ENCODE results near the gene MCIDAS.
A peak's percentile ranks its signal among the peaks of the same experiment; 100 is the strongest.

MCIDAS gene

GRCh38 chr5:55222092-55222984 is 4.8 kb downstream of the MCIDAS start:
- no peak for DNase-seq (ENCODE audit: low spot score)

GRCh38 chr5:55220433-55221185 is 6.5 kb downstream of the MCIDAS start:
- no peak for DNase-seq (ENCODE audit: low spot score)

GRCh38 chr5:55219770-55220169 is 7.3 kb downstream of the MCIDAS start:
- no peak for DNase-seq (ENCODE audit: low spot score)

GRCh38 chr5:55218967-55219366 is 8.1 kb downstream of the MCIDAS start:
- no peak for DNase-seq (ENCODE audit: low spot score)

GRCh38 chr5:55211184-55211874 is 15.8 kb downstream of the MCIDAS start:
- DNase-seq (ENCODE audit: low spot score), result no peak

- no peak for DNase-seq (ENCODE audit: low spot score)
Measured at GRCh38 chr5:55205001-55205400, 22.1 kb downstream of the MCIDAS start.

- no peak for DNase-seq (ENCODE audit: low spot score)
Measured at GRCh38 chr5:55191165-55191564, 36.0 kb downstream of the MCIDAS start.

- no peak for DNase-seq (ENCODE audit: low spot score)
Measured at GRCh38 chr5:55188656-55189540, 38.2 kb downstream of the MCIDAS start.

GRCh38 chr5:55187370-55187769 is 39.7 kb downstream of the MCIDAS start:
- DNase-seq (ENCODE audit: low spot score), result no peak

- no peak for DNase-seq (ENCODE audit: low spot score)
Measured at GRCh38 chr5:55180016-55180415, 47.1 kb downstream of the MCIDAS start.

GRCh38 chr5:55177078-55177477 is 50.0 kb downstream of the MCIDAS start:
- DNase-seq (ENCODE audit: low spot score), result no peak

- no peak for DNase-seq (ENCODE audit: low spot score)
Measured at GRCh38 chr5:55176176-55176818, 50.8 kb downstream of the MCIDAS start.

GRCh38 chr5:55175781-55176175 is 51.3 kb downstream of the MCIDAS start:
- DNase-seq (ENCODE audit: low spot score), result no peak

- DNase-seq (ENCODE audit: low spot score), result no peak
Measured at GRCh38 chr5:55173687-55174230, 53.4 kb downstream of the MCIDAS start.

- DNase-seq (ENCODE audit: low spot score), result peak; percentile 57
Measured at GRCh38 chr5:55172937-55173686, 54.0 kb downstream of the MCIDAS start, which contains the start of gene CDC20B. TSS of gene CDC20B (minus strand) at chr5:55173177. CDS start at chr5:55173000, 177 bp downstream.

GRCh38 chr5:55172051-55172899 is 54.8 kb downstream of the MCIDAS start:
- DNase-seq (ENCODE audit: low spot score), result peak; percentile 77

GRCh38 chr5:55171471-55171870 is 55.6 kb downstream of the MCIDAS start:
- DNase-seq (ENCODE audit: low spot score), result no peak
